ENCODE data around the gene OR56A4. TPM values are rescaled to one million over a fixed set of nuclear protein-coding genes. Genes with fewer than 3 reads are reported as not detected.

The OR56A4 gene
- total RNA-seq, 1 donor from 2014 or later = 0.11 TPM

DNA sequence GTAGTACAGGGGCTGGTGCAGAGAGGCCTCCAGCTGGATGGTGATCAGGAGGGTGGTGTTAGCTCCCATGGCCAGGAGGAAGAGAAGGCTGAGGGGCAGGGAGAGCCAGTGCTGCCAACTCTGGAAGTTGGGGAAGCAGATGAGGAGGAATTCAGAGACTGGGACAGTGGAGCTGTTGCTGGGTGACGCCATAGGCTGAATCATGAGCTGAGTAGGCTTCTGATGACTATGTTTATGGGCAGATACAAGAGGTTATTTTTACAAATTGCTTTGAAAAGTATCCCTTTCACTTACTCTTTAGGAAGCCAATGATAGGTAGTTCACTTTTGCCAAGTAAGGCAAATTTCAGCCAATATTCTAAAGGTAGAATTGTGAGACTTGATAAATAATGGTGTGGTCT lies 20.8 kb upstream of the OR56A4 start:
- TF ChIP-seq, protein P1, sequence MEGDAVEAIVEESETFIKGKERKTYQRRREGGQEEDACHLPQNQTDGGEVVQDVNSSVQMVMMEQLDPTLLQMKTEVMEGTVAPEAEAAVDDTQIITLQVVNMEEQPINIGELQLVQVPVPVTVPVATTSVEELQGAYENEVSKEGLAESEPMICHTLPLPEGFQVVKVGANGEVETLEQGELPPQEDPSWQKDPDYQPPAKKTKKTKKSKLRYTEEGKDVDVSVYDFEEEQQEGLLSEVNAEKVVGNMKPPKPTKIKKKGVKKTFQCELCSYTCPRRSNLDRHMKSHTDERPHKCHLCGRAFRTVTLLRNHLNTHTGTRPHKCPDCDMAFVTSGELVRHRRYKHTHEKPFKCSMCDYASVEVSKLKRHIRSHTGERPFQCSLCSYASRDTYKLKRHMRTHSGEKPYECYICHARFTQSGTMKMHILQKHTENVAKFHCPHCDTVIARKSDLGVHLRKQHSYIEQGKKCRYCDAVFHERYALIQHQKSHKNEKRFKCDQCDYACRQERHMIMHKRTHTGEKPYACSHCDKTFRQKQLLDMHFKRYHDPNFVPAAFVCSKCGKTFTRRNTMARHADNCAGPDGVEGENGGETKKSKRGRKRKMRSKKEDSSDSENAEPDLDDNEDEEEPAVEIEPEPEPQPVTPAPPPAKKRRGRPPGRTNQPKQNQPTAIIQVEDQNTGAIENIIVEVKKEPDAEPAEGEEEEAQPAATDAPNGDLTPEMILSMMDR (IDR thresholded peaks at IDR 0.05; ENCODE audit: unreplicated experiment) = no peak
- no peaks in the 10 kb centered on the region for H3K9me3 Mint-ChIP-seq
- DNase-seq (ENCODE audit: low spot score in 2 of 2, unreplicated experiment in 2 of 2) = no peak
- no peaks in the 10 kb centered on the region for H3K4me1 Mint-ChIP-seq
- H3K27me3 Mint-ChIP-seq (ENCODE audit: low read depth) = peaks cover 34% of the 10 kb centered on the region
- H3K4me3 Mint-ChIP-seq = no peak overlapping the region
- no peak overlapping the region for H3K27ac Mint-ChIP-seq
- H3K36me3 Mint-ChIP-seq = no peaks in the 10 kb centered on the region

DNA sequence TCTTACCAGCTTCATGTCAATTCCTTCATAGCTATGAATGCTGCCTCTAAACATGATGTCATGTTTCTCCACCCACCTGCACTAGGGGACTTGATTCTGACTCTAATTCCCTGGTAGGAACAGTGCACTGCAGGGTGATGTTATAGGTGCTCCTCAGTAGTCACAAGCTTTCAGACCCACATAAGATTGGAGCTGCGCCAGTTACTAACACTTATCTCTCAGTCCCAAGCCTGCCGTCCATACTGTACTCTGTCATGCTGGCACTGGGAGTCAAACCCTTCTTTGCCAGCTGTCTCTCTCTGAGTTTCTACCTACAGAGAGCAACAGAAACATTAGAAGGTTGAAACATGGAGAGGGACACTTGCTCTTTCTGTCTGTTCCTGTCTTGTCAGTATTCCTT lies 18.3 kb upstream of the OR56A4 start:
- Mint-ChIP-seq H3K4me3 (no peak overlapping the region), H3K36me3 (no peaks in the 10 kb centered on the region), H3K4me1 (no peaks in the 10 kb centered on the region), H3K27ac (no peak overlapping the region), H3K27me3 (ENCODE audit: low read depth) (peaks cover 34% of the 10 kb centered on the region), H3K9me3 (no peaks in the 10 kb centered on the region)
- TF ChIP-seq, protein P1 (IDR thresholded peaks at IDR 0.05; ENCODE audit: unreplicated experiment) = no peak
- DNase-seq (ENCODE audit: low spot score in 2 of 2, unreplicated experiment in 2 of 2) = no peak

DNA sequence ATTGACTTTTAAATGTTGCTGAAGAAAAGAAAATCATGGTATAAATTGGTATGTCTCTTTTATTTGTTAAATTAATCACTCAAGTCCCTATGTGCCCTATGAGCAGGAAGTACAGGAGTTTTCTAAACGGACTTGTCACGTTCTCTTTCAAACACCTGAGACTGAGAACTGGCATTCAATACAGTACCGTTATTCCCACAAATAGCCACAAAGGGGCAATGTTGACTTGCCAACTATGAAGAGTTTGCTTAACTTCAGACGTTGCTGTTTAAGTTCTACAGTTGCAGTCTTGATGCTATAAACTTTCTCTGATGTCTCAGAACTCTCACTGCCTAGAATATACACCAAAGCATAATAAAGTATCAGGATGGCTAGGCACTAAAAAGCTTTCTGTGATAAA lies 16.2 kb upstream of the OR56A4 start:
- peaks cover 44% of the 10 kb centered on the region for H3K27me3 Mint-ChIP-seq (ENCODE audit: low read depth)
- TF ChIP-seq, protein P1 (IDR thresholded peaks at IDR 0.05; ENCODE audit: unreplicated experiment) = peak; percentile 24
- H3K27ac Mint-ChIP-seq = no peak overlapping the region
- H3K4me3 Mint-ChIP-seq = no peak overlapping the region
- DNase-seq (ENCODE audit: low spot score in 2 of 2, unreplicated experiment in 2 of 2) = no peak
- H3K9me3 Mint-ChIP-seq = no peaks in the 10 kb centered on the region
- no peaks in the 10 kb centered on the region for H3K36me3 Mint-ChIP-seq
- no peaks in the 10 kb centered on the region for H3K4me1 Mint-ChIP-seq

DNA sequence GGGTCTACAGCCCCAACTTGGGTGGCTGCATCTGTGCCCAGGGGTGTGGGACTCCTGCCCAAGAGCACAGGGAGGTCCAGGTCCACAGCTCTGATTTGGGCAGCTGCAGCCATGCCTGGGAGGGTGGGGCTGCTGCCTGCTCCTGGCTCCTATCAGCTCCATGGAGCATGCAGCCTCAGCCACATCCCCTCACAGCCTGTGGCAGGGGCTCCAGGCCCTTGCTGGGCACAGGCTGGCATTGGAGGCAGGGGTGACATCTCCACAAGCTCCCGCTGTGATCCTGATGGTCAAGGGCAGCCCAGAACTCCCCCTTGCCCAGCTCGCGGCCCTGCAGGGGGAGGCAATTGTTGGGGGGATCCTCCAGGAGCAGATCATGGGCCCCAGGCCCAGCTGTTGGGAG lies 6.3 kb upstream of the OR56A4 start:
- DNase-seq (ENCODE audit: low spot score in 2 of 2, unreplicated experiment in 2 of 2) = no peak
- H3K4me3 Mint-ChIP-seq = no peak overlapping the region
- peaks cover 29% of the 10 kb centered on the region for H3K27me3 Mint-ChIP-seq (ENCODE audit: low read depth)
- peaks cover 4% of the 10 kb centered on the region for H3K9me3 Mint-ChIP-seq
- H3K36me3 Mint-ChIP-seq = no peaks in the 10 kb centered on the region
- TF ChIP-seq, protein P1 (IDR thresholded peaks at IDR 0.05; ENCODE audit: unreplicated experiment) = no peak
- no peaks in the 10 kb centered on the region for H3K4me1 Mint-ChIP-seq
- no peak overlapping the region for H3K27ac Mint-ChIP-seq

DNA sequence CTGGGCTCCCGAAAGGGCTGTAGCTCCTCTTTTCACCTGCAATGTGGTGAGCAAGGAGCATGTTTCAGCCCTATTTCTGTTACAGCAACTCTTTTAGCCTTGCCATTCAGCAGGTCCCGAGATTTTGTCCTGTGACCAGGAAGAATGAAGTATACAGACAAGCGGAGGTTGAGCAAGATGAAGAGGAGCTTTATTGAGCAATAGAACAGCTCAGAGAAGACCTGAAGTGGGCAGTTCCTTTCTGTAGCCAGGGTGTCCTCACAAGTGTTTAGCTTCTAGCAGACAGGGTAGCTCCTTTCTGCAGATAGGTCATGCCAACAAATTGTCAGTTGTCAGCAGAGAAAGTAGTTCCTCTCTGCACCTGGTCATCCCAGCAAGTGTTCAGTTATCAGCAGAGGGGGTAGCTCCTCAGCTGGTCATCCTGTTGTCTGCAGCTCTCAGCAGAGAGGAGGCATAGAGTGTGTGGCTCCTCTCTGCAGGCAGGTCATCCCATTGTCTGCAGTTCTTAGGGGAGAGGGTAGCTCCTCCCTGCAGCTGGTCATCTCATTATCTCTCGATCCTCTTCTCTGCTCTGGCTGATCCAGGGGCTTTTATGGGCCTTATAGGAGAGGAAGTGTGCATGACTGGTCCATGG lies 5.4 kb upstream of the OR56A4 start:
- TF ChIP-seq, protein P1 (IDR thresholded peaks at IDR 0.05; ENCODE audit: unreplicated experiment) = no peak
- no peaks in the 10 kb centered on the region for H3K4me1 Mint-ChIP-seq

DNA sequence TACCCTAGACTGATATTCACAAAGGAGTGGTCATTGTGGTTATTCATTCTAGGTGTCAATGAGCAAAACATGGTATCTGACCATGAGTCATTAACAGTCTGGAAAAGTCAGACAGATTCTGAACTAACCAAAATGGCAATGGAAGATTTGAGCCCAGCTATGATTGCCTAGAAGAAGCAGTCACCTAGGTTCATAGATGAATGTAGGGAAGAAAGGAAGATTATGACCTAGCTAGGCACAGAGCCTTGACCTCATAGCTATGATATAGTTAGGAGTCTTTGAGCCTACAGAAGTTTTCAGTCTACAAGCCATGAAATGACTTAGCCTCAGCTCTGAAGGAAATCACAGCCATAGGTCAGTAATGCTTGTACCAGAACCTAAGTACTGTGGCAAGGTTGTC lies 351 bp downstream of the OR56A4 start:
- DNase-seq (ENCODE audit: low spot score in 2 of 2, unreplicated experiment in 2 of 2) = no peak
- H3K9me3 Mint-ChIP-seq = no peaks in the 10 kb centered on the region
- H3K4me1 Mint-ChIP-seq = no peaks in the 10 kb centered on the region
- no peaks in the 10 kb centered on the region for H3K36me3 Mint-ChIP-seq
- H3K27ac Mint-ChIP-seq = no peak overlapping the region
- TF ChIP-seq, protein P1 (IDR thresholded peaks at IDR 0.05; ENCODE audit: unreplicated experiment) = no peak
- H3K27me3 Mint-ChIP-seq (ENCODE audit: low read depth) = peaks cover 47% of the 10 kb centered on the region
- no peak overlapping the region for H3K4me3 Mint-ChIP-seq

More for the DNA sequence above, 5.4 kb upstream of the OR56A4 start:
- Mint-ChIP-seq H3K36me3 (no peaks in the 10 kb centered on the region), H3K27me3 (ENCODE audit: low read depth) (peaks cover 26% of the 10 kb centered on the region), H3K27ac (no peak overlapping the region), H3K4me3 (no peak overlapping the region), H3K9me3 (peaks cover 4% of the 10 kb centered on the region)
- no peak for DNase-seq (ENCODE audit: low spot score in 2 of 2, unreplicated experiment in 2 of 2)

All from mesothelial cell of epicardium (in vitro differentiated cells).